Mucosa of descending colon (tissue), 3 donors: Measurements from ENCODE around the gene RUNX3. TPM values are rescaled to one million over a fixed set of nuclear protein-coding genes. Genes with fewer than 3 reads are reported as not detected.

Experiments
- ATAC-seq: fragments of 200-7000 bp; cut with Tn5 transposase; one replicate; pipeline ENCODE4 v1.9.1; 2020; ENCODE audit warnings: mild to moderate bottlenecking, moderate library complexity
- DNase-seq, 3 donors: peaks; one replicate each; pipeline ENCODE4 v3.0.0-alpha.2; 2020
- H3K36me3 ChIP-seq: fragments of 200-600 bp; one replicate; pipeline ENCODE4 v1.8.0; 2021; ENCODE audit warnings: low read depth, mild to moderate bottlenecking
- H3K4me1 ChIP-seq: fragments of 200-600 bp; one replicate; pipeline ENCODE4 v1.8.0; 2021; ENCODE audit warnings: low read depth, mild to moderate bottlenecking
- H3K4me3 ChIP-seq: fragments of 200-600 bp; one replicate; pipeline ENCODE4 v1.8.0; 2021; ENCODE audit warnings: mild to moderate bottlenecking
- H3K9me3 ChIP-seq: fragments of 200-600 bp; one replicate; pipeline ENCODE4 v1.8.0; 2021; ENCODE audit warnings: mild to moderate bottlenecking
- CTCF ChIP-seq: fragments of 200-600 bp; IDR thresholded peaks from one replicate; pipeline ENCODE4 v1.8.0; 2022; ENCODE audit warnings: antibody characterized with exemption, mild to moderate bottlenecking
- intact Hi-C, 2 donors: fragments of 100-400 bp; cut with DNase I in 1 of 2; cut with micrococcal nuclease in 1 of 2; formaldehyde crosslinking; loops; one replicate each; pipeline versions ENCODE4 v1.11.0 to v1.11.1; 2022; cut with DNase I, micrococcal nuclease
- total RNA-seq, 3 donors: library from RNA; stranded (reverse); fragmentation: NEBNext Ultra II Directional in 2 of 3; extraction: Animal tissue kit (Norgen Biotek cat#: 25700) in 2 of 3; gene quantifications; one replicate each; pipeline versions ENCODE4 v1.2.1 to v1.2.4, GENCODE V29; 2021 to 2023
- donor health status: DM: no; HTN: no; CAD: no; lungs with moderate emphysema.
- donor health status: DM: no; HTN: no; CAD: no.
- donor health status: DM: no; HTN: yes; CAD: no.

The RUNX3 gene
- total RNA-seq, 3 donors from 2014 or later: 3.2 to 6.1 (median 5.0) TPM

GRCh38 chr1:24875991-24876506 is 54.0 kb downstream of the RUNX3 start:
- Histone ChIP-seq H3K9me3 (no peaks in the 10 kb centered on the region), H3K4me1 (peaks cover 3% of the 10 kb centered on the region), H3K4me3 (no peak overlapping the region), H3K36me3 (no peaks in the 10 kb centered on the region)
- intact Hi-C loops: no loop called here
- DNase-seq: peak in 1 of 3 donors; percentile 32
- ATAC-seq: peak; percentile 41
- no peak for TF ChIP-seq CTCF

GRCh38 chr1:24875257-24875656 is 54.8 kb downstream of the RUNX3 start:
- no peak for DNase-seq
- Histone ChIP-seq H3K4me3 (no peak overlapping the region), H3K36me3 (no peaks in the 10 kb centered on the region), H3K9me3 (no peaks in the 10 kb centered on the region), H3K4me1 (peaks cover 3% of the 10 kb centered on the region)
- TF ChIP-seq CTCF: no peak
- intact Hi-C loops: no loop called here
- no peak for ATAC-seq

DNA sequence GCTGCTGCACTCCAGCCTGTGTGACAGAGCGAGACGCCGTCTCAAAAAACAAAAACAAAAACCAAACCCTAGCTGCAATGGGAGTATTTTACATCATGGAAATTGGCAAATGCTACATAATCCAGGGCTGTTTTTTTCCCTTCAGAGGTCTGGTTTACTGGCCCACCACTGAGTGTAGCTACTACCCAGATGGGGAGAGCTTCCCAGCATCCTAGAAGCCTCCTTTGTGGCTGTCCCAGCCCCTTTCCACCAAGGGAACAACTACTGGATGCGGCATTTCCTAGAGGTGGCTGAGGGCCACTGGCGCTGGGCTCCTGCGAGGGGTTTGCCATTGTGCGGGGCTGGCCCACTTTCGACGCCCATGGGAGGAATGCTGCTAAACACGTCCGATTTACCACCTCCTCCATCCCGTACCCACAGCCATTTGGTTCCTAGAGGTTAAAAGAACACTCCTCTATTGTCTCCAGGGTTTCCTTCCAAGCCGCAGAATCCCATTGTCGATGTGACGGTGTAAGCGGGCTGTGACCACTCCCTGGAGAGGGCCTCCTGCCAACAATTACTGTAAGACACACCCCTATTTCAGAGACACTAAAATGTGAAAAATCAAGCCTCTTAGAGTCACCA is 55.4 kb downstream of the RUNX3 start:
- Histone ChIP-seq H3K4me3 (no peak overlapping the region), H3K9me3 (no peaks in the 10 kb centered on the region), H3K4me1 (peaks cover 5% of the 10 kb centered on the region), H3K36me3 (no peaks in the 10 kb centered on the region)
- no peak for DNase-seq
- no peak for TF ChIP-seq CTCF
- ATAC-seq: peak; percentile 38
- intact Hi-C loops: no loop called here

GRCh38 chr1:24874056-24874455 is 56.0 kb downstream of the RUNX3 start:
- peaks cover 8% of the 10 kb centered on the region for H3K4me1 ChIP-seq
- DNase-seq (no peak), ATAC-seq (no peak)
- no peak for TF ChIP-seq CTCF
- H3K4me3 ChIP-seq: no peak overlapping the region
- H3K9me3 ChIP-seq: no peaks in the 10 kb centered on the region
- no peaks in the 10 kb centered on the region for H3K36me3 ChIP-seq
- intact Hi-C loops: no loop called here

GRCh38 chr1:24873148-24873547 is 56.9 kb downstream of the RUNX3 start:
- no peaks in the 10 kb centered on the region for H3K36me3 ChIP-seq
- H3K9me3 ChIP-seq: no peaks in the 10 kb centered on the region
- H3K4me1 ChIP-seq: peaks cover 8% of the 10 kb centered on the region
- DNase-seq (no peak), ATAC-seq (no peak)
- no peak for TF ChIP-seq CTCF
- intact Hi-C loops: no loop called here
- no peak overlapping the region for H3K4me3 ChIP-seq
